OCI-LY1 (cell line): ENCODE measurements around the gene GRIA1.

Source experiments
- H2AFZ ChIP-seq: fragments of 200-600 bp; sonication (generic), shearing (Covaris generic); 2 replicates; pipeline ENCODE4 v1.6.0; 2014; ENCODE audit warnings: antibody characterized with exemption, mild to moderate bottlenecking, low read length
- H3F3A ChIP-seq: fragments of 200-600 bp; sonication (generic), shearing (Covaris generic); 2 replicates; pipeline ENCODE4 v1.6.0; 2014; ENCODE audit warnings: mild to moderate bottlenecking, antibody characterized with exemption, low read length, moderate library complexity; ENCODE audit not compliant: insufficient read depth
- H3K27ac ChIP-seq: fragments of 200-600 bp; sonication (generic); 2 replicates; pipeline ENCODE4 v1.5.1; 2014; ENCODE audit warnings: low read length, mixed run types, mild to moderate bottlenecking, low read depth; ENCODE audit not compliant: poor library complexity, severe bottlenecking
- H3K27me3 ChIP-seq: fragments of 200-600 bp; sonication (generic); 2 replicates; pipeline ENCODE4 v1.6.0; 2014; ENCODE audit warnings: antibody characterized with exemption, mild to moderate bottlenecking, low read length, moderate library complexity; ENCODE audit not compliant: insufficient read depth
- H3K36me3 ChIP-seq: fragments of 200-600 bp; sonication (generic); 2 replicates; pipeline ENCODE4 v1.6.1; 2014; ENCODE audit warnings: mild to moderate bottlenecking, antibody characterized with exemption, low read length, moderate library complexity, mixed read lengths; ENCODE audit not compliant: insufficient read depth
- H3K4me1 ChIP-seq: fragments of 200-600 bp; sonication (generic); 2 replicates; pipeline ENCODE4 v1.5.1; 2014; ENCODE audit warnings: mild to moderate bottlenecking, low read length, moderate library complexity; ENCODE audit not compliant: insufficient read depth, severe bottlenecking
- H3K4me2 ChIP-seq: fragments of 200-600 bp; sonication (generic), shearing (Covaris generic); 2 replicates; pipeline ENCODE4 v1.6.1; 2014; ENCODE audit warnings: low read length
- H3K4me3 ChIP-seq: fragments of 200-600 bp; sonication (generic); 2 replicates; pipeline ENCODE4 v1.5.1; 2014; ENCODE audit warnings: low read length, low read depth, mild to moderate bottlenecking, mixed read lengths; ENCODE audit not compliant: poor library complexity, severe bottlenecking
- H3K79me2 ChIP-seq: fragments of 200-600 bp; shearing (Covaris generic); 2 replicates; pipeline ENCODE4 v1.6.1; 2016; ENCODE audit warnings: mixed run types, low read length, mixed read lengths; ENCODE audit not compliant: insufficient read depth
- H3K9ac ChIP-seq: fragments of 200-600 bp; sonication (generic), shearing (Covaris generic); 2 replicates; pipeline ENCODE4 v1.6.1; 2014; ENCODE audit warnings: mild to moderate bottlenecking, low read length, mixed read lengths
- H3K9me2 ChIP-seq: fragments of 200-600 bp; sonication (generic), shearing (Covaris generic); 2 replicates; pipeline ENCODE4 v1.6.1; 2014; ENCODE audit warnings: low read depth, mild to moderate bottlenecking, low read length, mixed read lengths
- H3K9me3 ChIP-seq: fragments of 200-600 bp; shearing (Covaris generic); 2 replicates; pipeline ENCODE4 v1.6.1; 2014; ENCODE audit warnings: low read length, mixed read lengths
- H4K20me1 ChIP-seq: fragments of 200-600 bp; sonication (generic), shearing (Covaris generic); 2 replicates; pipeline ENCODE4 v1.6.0; 2016; ENCODE audit warnings: mild to moderate bottlenecking, low read length; ENCODE audit not compliant: insufficient read depth
- CTCF ChIP-seq: fragments of 200-600 bp; sonication (generic), shearing (Covaris generic); IDR thresholded peaks from 2 replicates; pipeline ENCODE4 v1.5.1; 2017; ENCODE audit warnings: mild to moderate bottlenecking, antibody characterized with exemption, low read length, moderate library complexity, mixed read lengths
- EZH2 ChIP-seq: fragments of 200-600 bp; sonication (generic), shearing (Covaris generic); IDR thresholded peaks from 2 replicates; pipeline ENCODE4 v1.8.0; 2017; ENCODE audit warnings: borderline replicate concordance, mixed run types, mild to moderate bottlenecking, antibody characterized with exemption, low read length, moderate library complexity, mixed read lengths

The GRIA1 gene

GRCh38 chr5:153799466-153799865 is 309.0 kb downstream of the GRIA1 start:
- no peak for TF ChIP-seq CTCF
- no peak for TF ChIP-seq EZH2
- Histone ChIP-seq H3K9ac (no peak overlapping the region), H3K4me3 (no peak overlapping the region), H3K4me1 (no peaks in the 10 kb centered on the region), H3K36me3 (no peaks in the 10 kb centered on the region), H4K20me1 (no peaks in the 10 kb centered on the region), H2AFZ (no peak overlapping the region), H3K4me2 (no peak overlapping the region), H3K27ac (no peak overlapping the region), H3K79me2 (no peaks in the 10 kb centered on the region), H3K9me3 (no peaks in the 10 kb centered on the region), H3K9me2 (no peaks in the 10 kb centered on the region), H3K27me3 (no peaks in the 10 kb centered on the region), H3F3A (no peaks in the 10 kb centered on the region)

DNA sequence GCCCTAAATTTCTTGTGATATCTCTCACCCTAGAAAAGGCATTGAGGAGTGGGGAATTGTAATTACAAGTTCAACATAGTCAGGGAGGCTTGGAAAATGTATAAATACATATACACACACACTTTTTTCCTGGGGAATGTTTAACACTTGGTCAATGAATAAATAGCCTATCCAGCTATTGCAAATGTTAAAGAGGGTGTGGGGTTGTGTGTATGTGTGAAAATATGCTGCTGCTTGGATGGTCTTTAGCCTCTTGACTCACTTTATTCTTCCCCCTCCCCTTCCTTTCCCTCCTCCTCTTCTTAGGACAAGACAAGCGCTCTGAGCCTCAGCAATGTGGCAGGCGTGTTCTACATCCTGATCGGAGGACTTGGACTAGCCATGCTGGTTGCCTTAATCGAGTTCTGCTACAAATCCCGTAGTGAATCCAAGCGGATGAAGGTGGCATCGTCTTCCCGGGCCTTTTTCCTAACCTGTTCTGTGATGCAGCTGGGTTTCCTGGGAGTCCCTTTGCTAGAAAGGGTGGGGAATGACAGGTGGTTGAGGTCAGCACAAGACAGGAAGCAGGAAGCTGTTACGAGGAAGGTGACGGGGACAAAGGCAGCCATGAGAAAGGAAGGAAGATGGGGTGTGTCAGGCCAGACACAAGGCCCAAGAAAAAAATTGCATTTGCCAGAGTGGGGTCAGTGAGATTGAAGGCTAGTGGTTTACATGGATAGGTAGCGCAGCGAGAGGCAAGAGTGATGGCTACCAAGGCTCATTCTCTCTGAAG is 311.8 kb downstream of the GRIA1 start:
- TF ChIP-seq CTCF: no peak
- TF ChIP-seq EZH2: no peak
- H3K36me3 ChIP-seq: no peaks in the 10 kb centered on the region
- H3K4me1 ChIP-seq: no peaks in the 10 kb centered on the region
- no peak overlapping the region for H2AFZ ChIP-seq
- H3K79me2 ChIP-seq: no peaks in the 10 kb centered on the region
- no peaks in the 10 kb centered on the region for H4K20me1 ChIP-seq
- H3K9me2 ChIP-seq: no peaks in the 10 kb centered on the region
- H3K9ac ChIP-seq: no peak overlapping the region
- no peaks in the 10 kb centered on the region for H3K9me3 ChIP-seq
- H3K4me3 ChIP-seq: no peak overlapping the region
- no peak overlapping the region for H3K27ac ChIP-seq
- H3F3A ChIP-seq: no peaks in the 10 kb centered on the region
- H3K4me2 ChIP-seq: no peak overlapping the region
- H3K27me3 ChIP-seq: no peaks in the 10 kb centered on the region

DNA sequence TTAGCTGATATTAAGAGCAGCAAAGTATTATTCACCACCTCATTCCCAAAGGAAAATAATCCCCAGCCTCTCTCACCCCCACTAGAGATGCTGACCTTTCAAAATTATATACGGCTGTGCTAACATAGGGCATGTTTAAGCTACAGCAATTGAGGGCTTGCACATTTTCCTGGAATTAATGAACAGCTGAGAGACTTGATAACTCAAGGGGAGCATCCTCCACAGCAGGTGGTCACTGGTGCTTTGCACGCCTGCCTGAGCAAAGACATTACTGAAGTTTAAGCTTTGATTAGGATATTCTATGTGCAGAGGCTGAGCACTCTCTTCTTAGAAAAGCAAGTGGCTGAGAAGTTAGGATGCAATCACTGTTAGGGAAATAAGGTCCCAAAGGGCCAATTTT is 317.3 kb downstream of the GRIA1 start:
- no peaks in the 10 kb centered on the region for H3K36me3 ChIP-seq
- no peaks in the 10 kb centered on the region for H4K20me1 ChIP-seq
- H3F3A ChIP-seq: no peaks in the 10 kb centered on the region
- no peak overlapping the region for H3K27ac ChIP-seq
- no peaks in the 10 kb centered on the region for H3K27me3 ChIP-seq
- no peak overlapping the region for H3K4me2 ChIP-seq
- no peak overlapping the region for H3K4me3 ChIP-seq
- H2AFZ ChIP-seq: no peak overlapping the region
- no peaks in the 10 kb centered on the region for H3K9me2 ChIP-seq
- H3K79me2 ChIP-seq: no peaks in the 10 kb centered on the region
- no peak overlapping the region for H3K9ac ChIP-seq
- TF ChIP-seq EZH2 (no peak), CTCF (no peak)
- no peaks in the 10 kb centered on the region for H3K9me3 ChIP-seq
- H3K4me1 ChIP-seq: no peaks in the 10 kb centered on the region
